CD14-positive monocyte (primary cell): ENCODE data around the gene DOCK4. TPM values are rescaled to one million over a fixed set of nuclear protein-coding genes. Genes with fewer than 3 reads are reported as not detected.

Experiments
- DNase-seq, 3 donors: peaks; one replicate each; pipeline ENCODE4 v3.0.0-alpha.2; 2011 to 2022
- H2AFZ ChIP-seq: 2 replicates; pipeline ENCODE4 v1.6.0; 2012; ENCODE audit warnings: mild to moderate bottlenecking, low read depth, low read length, inconsistent platforms; ENCODE audit not compliant: insufficient read depth, poor library complexity, severe bottlenecking
- H3K27ac ChIP-seq, 2 donors: 1 replicate in 1 of 2; 2 replicates in 1 of 2; pipeline ENCODE4 v1.5.1; 2012 to 2013; ENCODE audit warnings: low read length in 2 of 2, control low read depth in 1 of 2, inconsistent platforms in 1 of 2, low read depth in 1 of 2, mild to moderate bottlenecking in 1 of 2
- H3K27me3 ChIP-seq, 2 donors: one replicate each; pipeline versions ENCODE4 v1.6.0 to v1.6.1; 2011 to 2013; ENCODE audit warnings: low read length in 2 of 2; ENCODE audit not compliant: control insufficient read depth in 2 of 2, insufficient read depth in 2 of 2
- H3K36me3 ChIP-seq, 2 donors: replicated peaks in 1 of 2; 1 replicate in 1 of 2; 2 replicates in 1 of 2; pipeline versions ENCODE4 v1.5.1 to v1.6.1; 2012 to 2013; ENCODE audit warnings: low read length in 2 of 2, control low read depth in 1 of 2, inconsistent platforms in 1 of 2, mild to moderate bottlenecking in 1 of 2; ENCODE audit not compliant: insufficient read depth in 2 of 2, control insufficient read depth in 1 of 2
- H3K4me1 ChIP-seq, 2 donors: 1 replicate in 1 of 2; 2 replicates in 1 of 2; pipeline versions ENCODE4 v1.5.1 to v1.6.1; 2012 to 2013; ENCODE audit warnings: low read length in 2 of 2, control low read depth in 1 of 2, inconsistent platforms in 1 of 2, mild to moderate bottlenecking in 1 of 2, moderate library complexity in 1 of 2; ENCODE audit not compliant: insufficient read depth in 2 of 2, control insufficient read depth in 1 of 2
- H3K4me2 ChIP-seq: replicated peaks from 2 replicates; pipeline ENCODE3; 2012; ENCODE audit warnings: low read length, moderate library complexity, mild to moderate bottlenecking; ENCODE audit not compliant: poor library complexity, severe bottlenecking; ENCODE audit errors: extremely low read depth
- H3K4me3 ChIP-seq, 3 experiments: fragments of 200-600 bp in 1 of 3; sonication (generic) in 1 of 3; replicated peaks in 1 of 3; 1 replicate in 2 of 3; 2 replicates in 1 of 3; pipeline ENCODE4 v1.5.1; 2011 to 2013; ENCODE audit warnings: low read length in 3 of 3, mild to moderate bottlenecking in 3 of 3, control low read depth in 2 of 3, low read depth in 2 of 3, inconsistent platforms in 1 of 3, moderate library complexity in 1 of 3
- H3K79me2 ChIP-seq: 2 replicates; pipeline ENCODE4 v1.6.0; 2012; ENCODE audit warnings: mild to moderate bottlenecking, control low read depth, inconsistent platforms, low read length, moderate library complexity; ENCODE audit not compliant: insufficient read depth
- H3K9ac ChIP-seq: 2 replicates; pipeline ENCODE4 v1.6.0; 2017; ENCODE audit warnings: low read length, mild to moderate bottlenecking; ENCODE audit not compliant: insufficient read depth, poor library complexity, severe bottlenecking
- H3K9me3 ChIP-seq, 2 donors: replicated peaks in 1 of 2; 1 replicate in 1 of 2; 2 replicates in 1 of 2; pipeline versions ENCODE4 v1.5.1 to v1.6.1; 2012 to 2013; ENCODE audit warnings: low read length in 2 of 2, control low read depth in 1 of 2; ENCODE audit not compliant: control insufficient read depth in 1 of 2, insufficient read depth in 1 of 2
- H4K20me1 ChIP-seq: 2 replicates; pipeline ENCODE4 v1.6.0; 2012; ENCODE audit warnings: mild to moderate bottlenecking, low read length, control low read depth, moderate library complexity; ENCODE audit not compliant: insufficient read depth
- H3K27ac Mint-ChIP-seq, 7 donors: one replicate each; pipeline ENCODE4 v1.8.0; 2020; ENCODE audit warnings: mild to moderate bottlenecking in 7 of 7, mixed read lengths in 7 of 7, moderate library complexity in 6 of 7, inconsistent platforms in 2 of 7
- H3K27me3 Mint-ChIP-seq, 3 donors: one replicate each; pipeline ENCODE4 v1.8.0; 2021 to 2022; ENCODE audit warnings: low read depth in 3 of 3, mild to moderate bottlenecking in 3 of 3, mixed read lengths in 3 of 3, moderate library complexity in 3 of 3, inconsistent platforms in 1 of 3
- H3K36me3 Mint-ChIP-seq, 2 donors: one replicate each; pipeline ENCODE4 v1.8.0; 2020; ENCODE audit warnings: mixed read lengths in 2 of 2, inconsistent platforms in 1 of 2, mild to moderate bottlenecking in 1 of 2
- H3K4me1 Mint-ChIP-seq: one replicate; pipeline ENCODE4 v1.8.0; 2020; ENCODE audit warnings: mild to moderate bottlenecking, mixed read lengths
- H3K4me3 Mint-ChIP-seq, 2 donors: one replicate each; pipeline ENCODE4 v1.8.0; 2020; ENCODE audit warnings: mild to moderate bottlenecking in 2 of 2, mixed read lengths in 2 of 2, moderate library complexity in 1 of 2
- H3K9me3 Mint-ChIP-seq, 7 donors: one replicate each; pipeline ENCODE4 v1.8.0; 2020 to 2022; ENCODE audit warnings: mixed read lengths in 7 of 7, mild to moderate bottlenecking in 6 of 7, moderate library complexity in 6 of 7, inconsistent platforms in 2 of 7
- WGBS: methylation state at CpG from one replicate; pipeline ENCODE4 v1.1.5; 2013; ENCODE audit warnings: missing lambda C conversion rate; ENCODE audit not compliant: insufficient coverage; 5-methylcytosine and 5-hydroxymethylcytosine counted together
- intact Hi-C, 2 donors: fragments of 100-400 bp; cut with micrococcal nuclease; formaldehyde crosslinking; loops; one replicate each; pipeline versions ENCODE4 v1.15.0 to v1.15.1; 2023
- polyA plus RNA-seq, 3 donors: library from polyadenylated mRNA; depleted of rRNA in 1 of 3; unstranded in 2 of 3; stranded (reverse) in 1 of 3; fragments of 300-500 nt in 2 of 3; fragments of >200 nt in 1 of 3; fragmentation: Illumina TruSeq in 2 of 3; gene quantifications; 1 replicate in 2 of 3; 2 replicates in 1 of 3; pipeline ENCODE4 v1.2.3, GENCODE V29; 2012 to 2021
- TF ChIP-seq, protein P1 (sequence below): fragments of 200-600 bp; IDR thresholded peaks from one replicate; pipeline ENCODE4 v1.8.0; 2022; ENCODE audit warnings: antibody characterized with exemption, mild to moderate bottlenecking

Gene DOCK4
- polyA plus RNA-seq, 3 donors = 1.3 to 5.0 (median 2.7) TPM

DNA sequence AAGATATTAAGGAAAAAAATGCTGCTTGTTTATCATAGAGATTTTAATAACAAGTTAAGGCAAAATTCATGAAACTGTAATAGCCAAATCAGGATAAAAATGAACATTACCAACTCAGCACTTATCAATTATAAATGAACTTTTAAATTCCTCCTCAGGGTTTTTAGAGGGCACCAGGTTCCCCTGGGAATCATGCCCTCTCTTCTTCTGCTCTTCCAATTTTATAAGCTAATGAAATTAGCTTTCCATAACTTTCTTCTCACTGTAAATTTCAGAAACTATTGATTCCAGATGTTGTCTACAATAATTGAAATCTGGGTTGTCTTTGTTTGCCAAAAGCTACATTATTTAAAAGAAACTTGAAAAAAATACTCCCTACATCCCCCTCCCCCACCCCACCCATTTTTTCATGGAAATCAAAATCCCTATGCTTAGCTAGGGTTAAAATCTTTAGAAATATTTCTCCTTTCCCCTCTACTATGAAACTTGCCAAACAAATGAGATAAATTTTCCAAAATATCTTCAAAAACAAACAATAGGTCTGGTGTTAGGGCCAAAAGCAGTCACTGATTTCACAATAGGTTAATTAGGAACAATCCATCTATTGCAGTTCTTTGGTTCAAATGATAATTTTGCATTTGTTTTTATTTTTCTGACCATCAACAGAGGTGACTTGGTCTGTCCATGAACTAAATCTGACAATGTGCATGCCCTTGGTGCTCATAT lies 187.7 kb downstream of the DOCK4 start:
- H3K27ac ChIP-seq = no peak overlapping the region
- H3K79me2 ChIP-seq = no peaks in the 10 kb centered on the region
- H3K27me3 Mint-ChIP-seq = no peaks in the 10 kb centered on the region
- no peak overlapping the region for H3K4me2 ChIP-seq
- no peaks in the 10 kb centered on the region for H3K36me3 ChIP-seq
- H4K20me1 ChIP-seq = no peaks in the 10 kb centered on the region
- H3K4me3 Mint-ChIP-seq = no peak overlapping the region
- intact Hi-C loops = no loop called here
- H3K9me3 ChIP-seq = no peaks in the 10 kb centered on the region
- no peak overlapping the region for H3K9ac ChIP-seq
- H2AFZ ChIP-seq = no peak overlapping the region
- no peaks in the 10 kb centered on the region for H3K27me3 ChIP-seq
- TF ChIP-seq, protein P1, sequence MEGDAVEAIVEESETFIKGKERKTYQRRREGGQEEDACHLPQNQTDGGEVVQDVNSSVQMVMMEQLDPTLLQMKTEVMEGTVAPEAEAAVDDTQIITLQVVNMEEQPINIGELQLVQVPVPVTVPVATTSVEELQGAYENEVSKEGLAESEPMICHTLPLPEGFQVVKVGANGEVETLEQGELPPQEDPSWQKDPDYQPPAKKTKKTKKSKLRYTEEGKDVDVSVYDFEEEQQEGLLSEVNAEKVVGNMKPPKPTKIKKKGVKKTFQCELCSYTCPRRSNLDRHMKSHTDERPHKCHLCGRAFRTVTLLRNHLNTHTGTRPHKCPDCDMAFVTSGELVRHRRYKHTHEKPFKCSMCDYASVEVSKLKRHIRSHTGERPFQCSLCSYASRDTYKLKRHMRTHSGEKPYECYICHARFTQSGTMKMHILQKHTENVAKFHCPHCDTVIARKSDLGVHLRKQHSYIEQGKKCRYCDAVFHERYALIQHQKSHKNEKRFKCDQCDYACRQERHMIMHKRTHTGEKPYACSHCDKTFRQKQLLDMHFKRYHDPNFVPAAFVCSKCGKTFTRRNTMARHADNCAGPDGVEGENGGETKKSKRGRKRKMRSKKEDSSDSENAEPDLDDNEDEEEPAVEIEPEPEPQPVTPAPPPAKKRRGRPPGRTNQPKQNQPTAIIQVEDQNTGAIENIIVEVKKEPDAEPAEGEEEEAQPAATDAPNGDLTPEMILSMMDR = no peak
- H3K36me3 Mint-ChIP-seq = no peaks in the 10 kb centered on the region
- H3K9me3 Mint-ChIP-seq = peaks cover 0 to 4% (median 0%) of the 10 kb centered on the region in 7 donors
- H3K4me1 Mint-ChIP-seq = no peaks in the 10 kb centered on the region
- no peak for DNase-seq
- H3K4me3 ChIP-seq = no peak overlapping the region
- no peaks in the 10 kb centered on the region for H3K4me1 ChIP-seq
- H3K27ac Mint-ChIP-seq = no peak overlapping the region

GRCh38 chr7:112015146-112015545 lies 191.1 kb downstream of the DOCK4 start:
- H3K36me3 Mint-ChIP-seq = no peaks in the 10 kb centered on the region
- Histone ChIP-seq H3K4me3 (no peak overlapping the region), H3K9me3 (no peaks in the 10 kb centered on the region), H3K4me2 (no peak overlapping the region), H3K27ac (no peak overlapping the region), H3K9ac (no peak overlapping the region), H3K79me2 (no peaks in the 10 kb centered on the region), H3K36me3 (no peaks in the 10 kb centered on the region), H4K20me1 (no peaks in the 10 kb centered on the region), H3K4me1 (no peaks in the 10 kb centered on the region), H3K27me3 (no peaks in the 10 kb centered on the region), H2AFZ (no peak overlapping the region)
- TF ChIP-seq, protein P1 = no peak
- H3K27me3 Mint-ChIP-seq = peaks cover 0 to 2% (median 0%) of the 10 kb centered on the region in 3 donors
- peaks cover 2% of the 10 kb centered on the region for H3K4me1 Mint-ChIP-seq
- peaks cover 0 to 4% (median 0%) of the 10 kb centered on the region in 7 donors for H3K9me3 Mint-ChIP-seq
- H3K4me3 Mint-ChIP-seq = no peak overlapping the region
- intact Hi-C loops = no loop called here
- H3K27ac Mint-ChIP-seq = no peak overlapping the region
- no peak for DNase-seq
- no CpG with 5 or more reads among the region's 3 CpGs for WGBS
